Natural killer cell (primary cell): ENCODE data around the gene SLC5A9. TPM values are rescaled to one million over a fixed set of nuclear protein-coding genes. Genes with fewer than 3 reads are reported as not detected.
A peak's percentile ranks its signal among the peaks of the same experiment; 100 is the strongest.

Experiments
- ATAC-seq, 3 donors: fragments of 150-1000 bp in 2 of 3; fragments of 200-7000 bp in 1 of 3; cut with Tn5 transposase; 1 replicate in 1 of 3; 2 replicates in 2 of 3; pipeline ENCODE4 v1.10.0; 2021; ENCODE audit warnings: mild to moderate bottlenecking in 2 of 3, moderate library complexity in 2 of 3
- DNase-seq, 2 donors: peaks; one replicate each; pipeline versions ENCODE4 v3.0.0 to v3.0.0-alpha.2; 2013 to 2021; ENCODE audit warnings: mixed read lengths in 1 of 2
- H3K27ac ChIP-seq: one replicate; pipeline ENCODE4 v1.5.1; 2013; ENCODE audit warnings: mild to moderate bottlenecking, low read length
- H3K27me3 ChIP-seq: one replicate; pipeline ENCODE4 v1.6.1; 2013; ENCODE audit warnings: low read length; ENCODE audit not compliant: control insufficient read depth, insufficient read depth
- H3K36me3 ChIP-seq: one replicate; pipeline ENCODE4 v1.6.1; 2013; ENCODE audit warnings: low read length; ENCODE audit not compliant: control insufficient read depth, insufficient read depth
- H3K4me1 ChIP-seq: one replicate; pipeline ENCODE4 v1.6.1; 2013; ENCODE audit warnings: low read length; ENCODE audit not compliant: control insufficient read depth, insufficient read depth
- H3K4me3 ChIP-seq: one replicate; pipeline ENCODE4 v1.5.1; 2013; ENCODE audit warnings: low read length
- H3K9me3 ChIP-seq: one replicate; pipeline ENCODE4 v1.6.1; 2013; ENCODE audit warnings: low read length; ENCODE audit not compliant: control insufficient read depth, insufficient read depth
- H3K27ac Mint-ChIP-seq, 2 donors: one replicate each; pipeline ENCODE4 v1.8.0; 2022; ENCODE audit warnings: mild to moderate bottlenecking in 2 of 2, mixed read lengths in 2 of 2, moderate library complexity in 1 of 2
- H3K27me3 Mint-ChIP-seq, 2 donors: one replicate each; pipeline ENCODE4 v1.8.0; 2022; ENCODE audit warnings: low read depth in 2 of 2, mixed read lengths in 2 of 2
- H3K36me3 Mint-ChIP-seq: one replicate; pipeline ENCODE4 v1.8.0; 2022; ENCODE audit warnings: mixed read lengths
- H3K4me1 Mint-ChIP-seq, 2 donors: one replicate each; pipeline ENCODE4 v1.8.0; 2022; ENCODE audit warnings: mixed read lengths in 2 of 2
- H3K4me3 Mint-ChIP-seq: one replicate; pipeline ENCODE4 v1.8.0; 2022; ENCODE audit warnings: mild to moderate bottlenecking, moderate library complexity, mixed read lengths
- H3K9me3 Mint-ChIP-seq, 2 donors: one replicate each; pipeline ENCODE4 v1.8.0; 2022; ENCODE audit warnings: mixed read lengths in 2 of 2
- WGBS: methylation state at CpG from one replicate; pipeline ENCODE4 v1.1.7; 2013; ENCODE audit warnings: missing lambda C conversion rate; ENCODE audit not compliant: insufficient coverage; 5-methylcytosine and 5-hydroxymethylcytosine counted together
- intact Hi-C: fragments of 100-400 bp; cut with micrococcal nuclease; formaldehyde crosslinking; loops from one replicate; pipeline ENCODE4 v1.14.2; 2022
- total RNA-seq, 4 donors: library from RNA; stranded (reverse); fragments of 120-200 nt in 1 of 4; gene quantifications; one replicate each; pipeline versions ENCODE4 v1.2.3 to v1.2.4, GENCODE V29; 2013 to 2022
- TF ChIP-seq, protein P1 (sequence below): fragments of 200-600 bp; IDR thresholded peaks from one replicate; pipeline ENCODE4 v1.8.0; 2022; ENCODE audit warnings: antibody characterized with exemption

SLC5A9 gene
- total RNA-seq, 3 donors from 2014 or later (not counting 1 experiment from before 2014, with no cell fraction given): not detected

DNA sequence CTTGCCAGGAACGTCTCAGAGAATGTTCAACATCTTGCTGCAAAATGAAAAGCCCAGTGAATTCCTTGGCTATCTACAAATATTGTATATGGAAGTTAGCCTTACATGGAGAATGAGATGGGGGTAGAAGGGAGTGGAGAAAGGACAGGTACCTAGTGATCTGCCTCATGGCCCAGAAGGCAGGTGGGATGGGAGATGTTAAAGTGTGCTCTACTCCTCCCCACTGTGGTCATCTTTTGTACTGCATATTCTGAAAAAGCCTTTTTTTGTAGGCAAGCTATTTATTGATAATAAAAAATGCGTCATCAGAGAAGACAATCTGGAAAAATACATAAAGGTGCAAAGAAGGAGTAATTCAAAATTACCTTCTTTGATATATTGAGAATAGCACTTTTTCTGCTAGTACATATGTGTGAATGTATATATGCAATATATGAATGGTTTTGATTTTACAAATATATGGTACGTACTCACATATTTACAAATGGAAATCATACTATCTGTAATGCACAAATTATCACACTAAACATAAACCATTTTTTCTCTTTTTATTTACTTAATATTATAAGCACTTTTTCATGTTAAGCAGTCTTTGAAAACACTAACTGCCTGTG lies 19.1 kb upstream of the SLC5A9 start:
- peak in 1 of 2 donors; percentile 48 for DNase-seq
- H3K36me3 ChIP-seq: no peaks in the 10 kb centered on the region
- H3K4me3 ChIP-seq: no peak overlapping the region
- peaks cover 0 to 6% of the 10 kb centered on the region in 2 donors for H3K4me1 Mint-ChIP-seq
- TF ChIP-seq, protein P1, sequence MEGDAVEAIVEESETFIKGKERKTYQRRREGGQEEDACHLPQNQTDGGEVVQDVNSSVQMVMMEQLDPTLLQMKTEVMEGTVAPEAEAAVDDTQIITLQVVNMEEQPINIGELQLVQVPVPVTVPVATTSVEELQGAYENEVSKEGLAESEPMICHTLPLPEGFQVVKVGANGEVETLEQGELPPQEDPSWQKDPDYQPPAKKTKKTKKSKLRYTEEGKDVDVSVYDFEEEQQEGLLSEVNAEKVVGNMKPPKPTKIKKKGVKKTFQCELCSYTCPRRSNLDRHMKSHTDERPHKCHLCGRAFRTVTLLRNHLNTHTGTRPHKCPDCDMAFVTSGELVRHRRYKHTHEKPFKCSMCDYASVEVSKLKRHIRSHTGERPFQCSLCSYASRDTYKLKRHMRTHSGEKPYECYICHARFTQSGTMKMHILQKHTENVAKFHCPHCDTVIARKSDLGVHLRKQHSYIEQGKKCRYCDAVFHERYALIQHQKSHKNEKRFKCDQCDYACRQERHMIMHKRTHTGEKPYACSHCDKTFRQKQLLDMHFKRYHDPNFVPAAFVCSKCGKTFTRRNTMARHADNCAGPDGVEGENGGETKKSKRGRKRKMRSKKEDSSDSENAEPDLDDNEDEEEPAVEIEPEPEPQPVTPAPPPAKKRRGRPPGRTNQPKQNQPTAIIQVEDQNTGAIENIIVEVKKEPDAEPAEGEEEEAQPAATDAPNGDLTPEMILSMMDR: peak; percentile 48
- intact Hi-C loops: no loop called here
- H3K27ac ChIP-seq: no peak overlapping the region
- no peaks in the 10 kb centered on the region for H3K9me3 ChIP-seq
- no peaks in the 10 kb centered on the region for H3K9me3 Mint-ChIP-seq
- no peak overlapping the region for H3K4me3 Mint-ChIP-seq
- H3K4me1 ChIP-seq: no peaks in the 10 kb centered on the region
- no peaks in the 10 kb centered on the region for H3K27me3 ChIP-seq
- H3K36me3 Mint-ChIP-seq: no peaks in the 10 kb centered on the region
- H3K27ac Mint-ChIP-seq: no peak overlapping the region
- peak in 2 of 3 donors; percentile 60 to 66 for ATAC-seq
- WGBS: 77% methylated on average over 2 of the region's 3 CpGs
- H3K27me3 Mint-ChIP-seq: peaks cover 9 to 27% of the 10 kb centered on the region in 2 donors

DNA sequence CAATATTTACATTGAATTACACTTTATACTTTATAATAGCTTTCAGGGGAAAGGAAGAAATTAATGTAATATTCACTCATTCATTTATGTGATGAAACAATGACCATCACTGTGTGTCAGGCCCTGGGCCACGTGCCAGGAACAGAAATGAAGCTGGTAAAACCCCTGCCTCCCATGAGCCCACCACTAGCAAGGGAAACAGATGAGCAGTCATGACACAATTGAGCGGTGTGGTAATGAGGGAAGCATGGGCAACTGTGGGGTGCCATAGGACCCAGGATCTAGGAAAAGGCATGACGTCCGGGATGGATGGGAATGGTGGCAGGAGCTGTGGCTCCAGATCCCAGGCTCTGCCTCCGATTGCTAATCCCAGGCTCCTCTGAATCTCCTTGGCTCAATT lies 17.0 kb upstream of the SLC5A9 start:
- Histone ChIP-seq H3K4me3 (no peak overlapping the region), H3K27ac (no peak overlapping the region), H3K9me3 (no peaks in the 10 kb centered on the region), H3K27me3 (no peaks in the 10 kb centered on the region), H3K4me1 (no peaks in the 10 kb centered on the region), H3K36me3 (no peaks in the 10 kb centered on the region)
- intact Hi-C loops: no loop called here
- DNase-seq (no peak), ATAC-seq (no peak)
- no peak overlapping the region for H3K27ac Mint-ChIP-seq
- H3K36me3 Mint-ChIP-seq: no peaks in the 10 kb centered on the region
- H3K4me3 Mint-ChIP-seq: no peak overlapping the region
- WGBS: 86% methylated on average over 5 of the region's 5 CpGs
- peaks cover 4 to 21% of the 10 kb centered on the region in 2 donors for H3K27me3 Mint-ChIP-seq
- TF ChIP-seq, protein P1: no peak
- no peaks in the 10 kb centered on the region for H3K9me3 Mint-ChIP-seq
- H3K4me1 Mint-ChIP-seq: peaks cover 0 to 6% of the 10 kb centered on the region in 2 donors

DNA sequence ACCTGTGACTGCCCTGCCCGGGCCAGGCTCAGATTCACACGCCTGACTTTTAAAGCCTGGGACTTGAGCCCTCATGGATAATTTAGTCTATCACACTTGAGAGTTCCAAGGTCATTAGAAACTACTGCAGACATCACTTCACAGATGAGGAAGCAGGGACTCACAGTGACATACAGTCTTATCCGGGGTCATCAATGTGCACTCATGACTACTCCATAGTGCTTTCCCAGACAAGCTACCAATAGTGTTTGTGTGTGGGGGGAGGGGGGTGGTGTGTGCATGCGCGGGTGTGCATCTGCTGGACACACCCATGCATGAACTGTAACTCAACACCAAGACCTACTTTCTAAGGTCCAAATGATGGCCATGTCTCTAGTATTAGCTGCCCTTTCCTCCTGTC lies 16.1 kb upstream of the SLC5A9 start:
- DNase-seq: no peak
- H3K4me3 ChIP-seq: no peak overlapping the region
- Mint-ChIP-seq H3K9me3 (no peaks in the 10 kb centered on the region), H3K36me3 (no peaks in the 10 kb centered on the region), H3K27me3 (peaks cover under 1 to 15% of the 10 kb centered on the region in 2 donors), H3K27ac (no peak overlapping the region), H3K4me3 (no peak overlapping the region), H3K4me1 (peaks cover 0 to 6% of the 10 kb centered on the region in 2 donors)
- no peaks in the 10 kb centered on the region for H3K9me3 ChIP-seq
- ATAC-seq: peak in 1 of 3 donors; percentile 36
- H3K36me3 ChIP-seq: no peaks in the 10 kb centered on the region
- TF ChIP-seq, protein P1: no peak
- H3K4me1 ChIP-seq: no peaks in the 10 kb centered on the region
- H3K27ac ChIP-seq: no peak overlapping the region
- H3K27me3 ChIP-seq: no peaks in the 10 kb centered on the region
- 90% methylated on average over 5 of the region's 5 CpGs for WGBS
- intact Hi-C loops: no loop called here

DNA sequence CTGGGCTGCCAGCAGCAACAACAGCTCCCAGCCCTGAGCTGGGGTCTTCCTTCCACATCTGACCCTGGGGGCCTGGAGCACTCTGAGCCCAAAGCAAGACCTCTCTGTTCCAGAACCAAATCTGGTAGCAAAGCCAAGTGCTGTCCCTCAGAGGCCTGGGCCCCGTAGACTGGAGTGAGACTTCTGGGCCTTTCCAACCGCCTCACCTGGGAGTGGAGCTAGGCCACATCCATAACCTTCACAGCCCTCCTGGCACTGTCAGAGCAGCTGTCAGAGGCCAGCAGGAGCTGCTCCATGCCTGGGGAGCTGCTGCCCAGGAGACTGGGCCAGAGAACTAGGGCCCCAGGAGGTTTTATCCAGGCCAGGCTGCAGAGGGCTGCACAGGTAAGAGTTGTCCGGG lies 15.4 kb upstream of the SLC5A9 start:
- DNase-seq (no peak), ATAC-seq (no peak)

More for the DNA sequence above, 15.4 kb upstream of the SLC5A9 start:
- Histone ChIP-seq H3K27ac (no peak overlapping the region), H3K27me3 (no peaks in the 10 kb centered on the region), H3K36me3 (no peaks in the 10 kb centered on the region), H3K4me3 (no peak overlapping the region), H3K4me1 (no peaks in the 10 kb centered on the region), H3K9me3 (no peaks in the 10 kb centered on the region)
- H3K4me1 Mint-ChIP-seq: peaks cover 0 to 5% of the 10 kb centered on the region in 2 donors
- no peak overlapping the region for H3K27ac Mint-ChIP-seq
- no peaks in the 10 kb centered on the region for H3K9me3 Mint-ChIP-seq
- WGBS: 93% methylated on average over 3 of the region's 3 CpGs
- H3K27me3 Mint-ChIP-seq: peaks cover 0 to 10% of the 10 kb centered on the region in 2 donors
- H3K4me3 Mint-ChIP-seq: no peak overlapping the region
- no peaks in the 10 kb centered on the region for H3K36me3 Mint-ChIP-seq
- TF ChIP-seq, protein P1: no peak
- intact Hi-C loops: no loop called here
